IPS-18a (cell line): ENCODE data around the gene MLYCD.

Experiments used
- H3K27ac ChIP-seq: one replicate; pipeline ENCODE4 v1.5.1; 2013; ENCODE audit warnings: low read length
- H3K27me3 ChIP-seq: one replicate; pipeline ENCODE4 v1.6.1; 2013; ENCODE audit warnings: mild to moderate bottlenecking, low read length; ENCODE audit not compliant: control insufficient read depth, insufficient read depth
- H3K36me3 ChIP-seq: one replicate; pipeline ENCODE4 v1.6.1; 2013; ENCODE audit warnings: low read depth, low read length; ENCODE audit not compliant: control insufficient read depth
- H3K4me1 ChIP-seq: one replicate; pipeline ENCODE4 v1.6.1; 2013; ENCODE audit warnings: low read depth, low read length; ENCODE audit not compliant: control insufficient read depth
- H3K4me3 ChIP-seq: one replicate; pipeline ENCODE4 v1.5.1; 2013; ENCODE audit warnings: low read length
- H3K9ac ChIP-seq: one replicate; pipeline ENCODE4 v1.6.1; 2013; ENCODE audit warnings: mild to moderate bottlenecking, low read length, moderate library complexity
- H3K9me3 ChIP-seq: one replicate; pipeline ENCODE4 v1.6.1; 2013; ENCODE audit warnings: low read depth, low read length; ENCODE audit not compliant: control insufficient read depth

Gene MLYCD

DNA sequence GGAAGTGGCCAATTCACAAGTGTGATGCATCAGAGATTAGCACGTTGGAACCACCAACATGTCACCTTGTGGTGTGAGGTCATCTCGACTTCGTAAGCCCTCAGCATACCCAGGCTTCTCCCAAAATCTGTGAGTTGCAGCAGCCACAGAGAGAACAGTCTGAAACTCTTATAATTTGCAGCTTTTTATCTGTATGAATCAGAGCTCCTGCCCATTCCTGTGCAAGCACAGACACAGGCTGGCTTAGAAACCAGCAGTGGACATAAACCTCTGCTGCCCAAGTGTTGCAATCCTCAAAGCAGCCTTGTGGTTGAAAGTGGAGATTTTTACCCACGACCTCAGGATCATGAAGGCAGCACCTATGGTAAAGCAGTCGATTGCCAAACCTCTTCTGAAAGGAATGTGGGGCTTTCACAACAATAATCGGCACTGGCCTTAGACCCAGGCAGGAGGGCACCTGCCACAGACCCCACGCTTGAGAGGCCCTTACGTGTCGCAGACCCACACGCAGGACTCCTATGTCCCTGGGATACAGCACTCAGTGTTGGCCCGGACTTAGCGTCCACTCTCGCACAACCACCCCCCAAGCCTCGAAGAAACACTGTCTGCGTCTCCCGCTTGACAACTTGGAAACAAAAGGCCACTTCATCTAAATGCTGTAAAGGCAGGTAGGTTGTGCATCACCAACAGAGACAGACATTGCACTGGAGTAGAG is 29.6 kb downstream of the MLYCD start:
- no peak overlapping the region for H3K27ac ChIP-seq
- no peaks in the 10 kb centered on the region for H3K9me3 ChIP-seq
- no peak overlapping the region for H3K4me3 ChIP-seq
- no peaks in the 10 kb centered on the region for H3K27me3 ChIP-seq
- H3K4me1 ChIP-seq, result peaks cover 12% of the 10 kb centered on the region
- H3K9ac ChIP-seq, result no peak overlapping the region
- no peaks in the 10 kb centered on the region for H3K36me3 ChIP-seq

DNA sequence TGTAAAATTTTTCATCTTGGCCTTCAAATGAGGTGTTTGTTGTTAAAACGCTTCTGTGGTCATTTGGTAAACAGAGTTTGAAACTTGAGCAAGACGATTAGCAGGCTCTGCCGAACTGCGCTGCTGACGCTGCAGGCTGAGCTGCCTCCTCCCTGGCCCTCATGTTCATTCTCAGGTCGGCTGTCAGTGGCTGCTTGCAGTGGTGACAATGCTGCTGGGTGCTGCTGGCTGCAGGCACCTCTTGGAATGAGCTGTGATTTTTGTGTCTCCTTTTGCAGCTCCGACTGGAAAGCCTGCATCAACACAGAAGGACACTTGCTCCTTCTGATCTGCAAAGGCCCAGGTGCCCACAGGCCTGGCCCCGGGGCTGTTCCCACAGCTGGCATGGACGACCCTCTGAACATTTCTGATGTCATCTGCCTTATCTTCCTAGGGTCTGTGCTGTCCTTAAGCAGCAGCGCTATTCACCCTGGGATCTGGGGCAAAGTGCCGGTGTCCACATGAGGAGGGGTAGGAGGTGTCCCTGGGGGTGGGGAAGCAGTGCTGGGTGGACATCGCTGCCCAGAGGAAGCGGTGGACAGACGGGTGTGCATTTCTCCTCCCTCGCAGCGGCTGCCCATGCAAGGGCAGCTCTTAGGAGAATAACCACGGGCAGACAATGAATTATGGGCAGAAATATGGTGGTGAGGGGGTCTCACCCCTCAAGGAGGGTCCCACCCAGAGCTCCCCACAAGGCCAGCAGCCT is 31.1 kb downstream of the MLYCD start:
- Histone ChIP-seq H3K9ac (no peak overlapping the region), H3K27ac (no peak overlapping the region), H3K27me3 (no peaks in the 10 kb centered on the region), H3K4me3 (no peak overlapping the region), H3K36me3 (no peaks in the 10 kb centered on the region), H3K4me1 (peaks cover 12% of the 10 kb centered on the region), H3K9me3 (no peaks in the 10 kb centered on the region)

DNA sequence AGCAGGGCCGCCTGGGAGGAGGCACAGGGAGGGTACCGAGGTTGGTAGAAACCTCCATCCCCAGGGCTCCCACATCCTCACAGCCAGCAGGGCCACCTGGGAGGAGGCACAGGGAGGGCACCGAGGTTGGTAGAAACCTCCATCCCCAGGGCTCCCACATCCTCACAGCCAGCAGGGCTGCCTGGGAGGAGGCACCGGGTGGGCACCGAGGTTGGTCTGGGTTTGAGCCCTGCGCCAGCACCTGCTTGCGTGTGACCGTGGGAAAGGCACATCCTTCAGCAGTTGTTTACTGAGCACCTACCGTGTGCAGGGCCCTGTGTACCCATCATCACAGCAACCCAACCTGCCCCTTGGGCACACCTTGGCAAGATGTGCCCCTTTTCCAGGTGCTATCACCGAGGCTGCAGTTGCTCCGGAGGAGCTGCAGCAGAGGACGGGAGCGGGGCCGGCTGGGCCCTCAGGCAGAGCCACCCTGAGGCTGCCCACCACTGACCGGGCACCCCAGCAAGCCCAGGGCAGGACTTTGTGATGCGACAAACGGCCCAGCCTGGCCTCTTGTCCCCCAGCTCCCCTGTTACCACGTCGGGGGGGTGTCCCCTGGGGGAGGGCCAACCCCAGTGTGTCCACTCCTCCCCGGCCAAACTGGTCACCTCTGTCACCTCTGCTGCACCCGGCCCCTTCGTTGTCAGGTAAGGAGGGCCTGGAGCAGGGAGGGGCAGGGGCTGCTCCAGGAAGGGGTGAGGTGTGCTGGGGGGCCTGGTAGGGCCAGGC is 32.0 kb downstream of the MLYCD start:
- no peaks in the 10 kb centered on the region for H3K9me3 ChIP-seq
- peaks cover 12% of the 10 kb centered on the region for H3K4me1 ChIP-seq
- no peak overlapping the region for H3K4me3 ChIP-seq
- H3K36me3 ChIP-seq, result no peaks in the 10 kb centered on the region
- no peaks in the 10 kb centered on the region for H3K27me3 ChIP-seq
- H3K27ac ChIP-seq, result no peak overlapping the region
- no peak overlapping the region for H3K9ac ChIP-seq

DNA sequence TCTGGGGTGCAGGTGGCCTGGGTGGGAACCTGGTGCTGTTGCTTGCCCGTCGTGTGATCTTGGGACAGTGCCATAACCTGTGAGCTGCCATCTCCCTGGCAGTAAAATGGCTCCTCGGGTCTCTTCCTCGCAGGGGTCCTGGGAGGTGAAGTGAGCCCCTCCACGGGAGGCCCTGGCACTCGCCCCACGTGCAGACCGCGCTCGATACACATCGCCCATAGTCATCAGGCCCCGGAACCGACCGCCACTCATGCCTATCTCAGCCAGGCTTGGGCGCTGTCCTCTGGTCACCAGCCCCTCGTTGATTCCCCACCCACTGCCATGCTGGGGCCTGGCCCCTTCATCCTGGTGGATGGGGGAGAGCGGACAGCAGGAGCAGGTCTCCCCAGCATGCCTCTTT is 32.6 kb downstream of the MLYCD start:
- Histone ChIP-seq H3K9me3 (no peaks in the 10 kb centered on the region), H3K36me3 (no peaks in the 10 kb centered on the region), H3K27me3 (no peaks in the 10 kb centered on the region), H3K27ac (no peak overlapping the region), H3K4me3 (no peak overlapping the region), H3K4me1 (peaks cover 7% of the 10 kb centered on the region), H3K9ac (no peak overlapping the region)

DNA sequence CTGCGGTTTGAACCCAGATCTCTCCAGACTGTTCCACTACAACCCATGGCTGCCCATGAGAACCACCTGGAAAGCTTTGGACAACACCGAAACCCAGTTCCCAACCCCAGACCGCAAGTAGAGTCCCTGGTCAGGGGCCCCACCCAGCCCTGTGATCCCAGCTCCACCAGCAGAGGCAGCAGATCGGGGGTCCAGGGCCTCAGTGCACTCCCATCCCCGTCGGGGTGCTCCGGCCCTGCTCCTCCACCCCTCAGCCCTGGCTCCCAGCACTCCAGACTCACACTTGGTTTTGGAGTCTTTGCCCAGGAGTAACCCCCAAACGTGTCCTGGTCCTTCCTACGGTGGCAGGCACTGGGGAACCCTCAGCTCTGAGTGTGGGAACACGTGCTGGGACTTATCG is 33.4 kb downstream of the MLYCD start:
- H3K27me3 ChIP-seq, result no peaks in the 10 kb centered on the region
- no peak overlapping the region for H3K9ac ChIP-seq
- no peak overlapping the region for H3K27ac ChIP-seq
- peaks cover 4% of the 10 kb centered on the region for H3K4me1 ChIP-seq
- H3K36me3 ChIP-seq, result no peaks in the 10 kb centered on the region
- H3K9me3 ChIP-seq, result no peaks in the 10 kb centered on the region
- no peak overlapping the region for H3K4me3 ChIP-seq

DNA sequence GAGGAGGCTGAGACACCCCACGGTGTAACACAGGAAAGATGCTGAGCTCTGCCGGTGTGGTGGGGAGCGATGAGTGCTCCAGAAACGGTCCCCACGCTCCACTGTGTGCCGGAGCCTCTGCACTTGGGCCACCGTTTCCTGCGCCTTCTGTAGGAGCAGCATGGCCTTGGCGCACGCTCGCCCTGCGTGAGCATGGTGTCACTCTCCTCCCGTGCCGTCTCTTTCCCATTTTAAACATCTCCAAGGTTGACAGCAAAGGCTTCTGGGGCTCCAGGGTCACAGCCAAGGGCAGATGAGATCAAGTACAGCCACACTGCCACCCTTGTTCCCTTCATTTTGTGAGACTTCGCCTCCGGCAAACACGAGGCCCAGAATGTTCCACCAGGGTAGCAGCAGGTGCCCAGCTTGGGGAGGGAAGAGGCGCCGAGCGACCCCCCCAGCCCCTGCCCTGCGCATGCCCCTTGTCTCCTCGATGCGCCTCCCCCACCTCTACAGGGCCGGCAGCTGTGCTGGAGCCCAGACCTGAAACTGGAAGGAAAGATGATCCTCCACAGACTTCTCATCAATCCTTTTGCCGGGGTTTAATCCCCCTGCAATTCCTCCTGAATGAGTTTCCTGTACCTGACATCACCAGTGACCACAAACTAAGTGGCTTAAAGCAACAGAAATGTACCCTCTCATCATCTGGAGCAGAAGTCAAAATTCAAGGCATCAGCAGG is 34.2 kb downstream of the MLYCD start:
- Histone ChIP-seq H3K27me3 (no peaks in the 10 kb centered on the region), H3K36me3 (no peaks in the 10 kb centered on the region), H3K4me1 (no peaks in the 10 kb centered on the region), H3K27ac (no peak overlapping the region), H3K4me3 (no peak overlapping the region), H3K9me3 (no peaks in the 10 kb centered on the region), H3K9ac (no peak overlapping the region)

DNA sequence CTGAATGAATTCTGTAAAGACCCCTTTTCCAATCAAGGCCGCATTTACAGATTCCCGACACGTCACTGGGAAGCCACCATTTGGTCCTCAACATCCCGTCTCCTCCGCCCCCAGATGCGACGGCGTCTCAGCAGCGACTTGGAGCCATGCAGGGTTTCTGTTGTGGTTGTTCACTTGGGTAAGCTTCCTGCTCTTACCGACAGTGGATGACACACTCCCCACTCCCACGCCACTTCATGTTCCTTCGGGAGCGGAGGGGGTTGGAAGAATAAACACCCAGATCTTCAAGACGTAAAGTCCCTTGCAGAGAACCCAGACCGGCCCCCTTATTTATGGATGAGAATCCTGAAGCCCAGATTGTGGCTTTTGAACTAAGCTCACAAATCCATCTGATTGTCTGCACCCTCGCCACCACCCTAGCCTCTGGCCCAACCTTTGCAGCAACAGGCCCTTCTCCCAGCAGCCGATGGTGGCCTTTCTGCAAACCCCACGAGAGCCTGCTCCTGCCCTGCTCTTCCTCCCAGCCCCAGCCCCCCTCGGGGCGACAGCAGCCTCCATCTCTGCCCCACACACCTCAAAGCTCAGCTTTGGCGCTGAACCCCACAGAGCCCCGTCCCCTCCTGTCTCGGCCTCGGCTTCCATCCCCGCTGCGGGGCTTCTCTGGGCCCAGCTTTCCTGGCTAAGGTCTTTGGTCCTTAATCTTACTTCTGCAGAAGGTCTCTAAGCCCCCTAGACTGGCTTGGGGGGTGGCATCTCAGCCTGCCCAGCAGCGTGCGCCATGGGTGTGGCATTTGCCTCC is 35.2 kb downstream of the MLYCD start:
- no peaks in the 10 kb centered on the region for H3K27me3 ChIP-seq
- no peaks in the 10 kb centered on the region for H3K36me3 ChIP-seq
- no peaks in the 10 kb centered on the region for H3K9me3 ChIP-seq
- H3K27ac ChIP-seq, result no peak overlapping the region
- H3K4me3 ChIP-seq, result no peak overlapping the region
- no peaks in the 10 kb centered on the region for H3K4me1 ChIP-seq
- no peak overlapping the region for H3K9ac ChIP-seq

DNA sequence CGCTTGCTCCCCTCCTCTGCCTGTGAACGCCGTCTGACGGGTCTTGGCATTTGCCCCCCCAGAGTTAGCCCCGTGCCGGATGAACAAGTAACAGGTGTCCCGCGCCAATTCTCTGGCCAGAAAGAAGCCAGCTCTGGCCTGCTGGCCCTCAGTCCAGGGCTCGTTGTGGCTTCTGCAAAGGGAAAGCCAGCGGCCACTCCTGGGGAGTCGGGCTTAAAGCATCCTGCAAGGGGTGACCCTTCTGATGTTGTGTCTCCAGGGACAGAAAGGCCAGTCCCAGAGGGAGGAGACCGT is 35.7 kb downstream of the MLYCD start:
- H3K4me3 ChIP-seq, result no peak overlapping the region
- H3K27ac ChIP-seq, result no peak overlapping the region
- no peaks in the 10 kb centered on the region for H3K36me3 ChIP-seq
- no peak overlapping the region for H3K9ac ChIP-seq
- no peaks in the 10 kb centered on the region for H3K9me3 ChIP-seq
- H3K27me3 ChIP-seq, result no peaks in the 10 kb centered on the region
- H3K4me1 ChIP-seq, result no peaks in the 10 kb centered on the region

DNA sequence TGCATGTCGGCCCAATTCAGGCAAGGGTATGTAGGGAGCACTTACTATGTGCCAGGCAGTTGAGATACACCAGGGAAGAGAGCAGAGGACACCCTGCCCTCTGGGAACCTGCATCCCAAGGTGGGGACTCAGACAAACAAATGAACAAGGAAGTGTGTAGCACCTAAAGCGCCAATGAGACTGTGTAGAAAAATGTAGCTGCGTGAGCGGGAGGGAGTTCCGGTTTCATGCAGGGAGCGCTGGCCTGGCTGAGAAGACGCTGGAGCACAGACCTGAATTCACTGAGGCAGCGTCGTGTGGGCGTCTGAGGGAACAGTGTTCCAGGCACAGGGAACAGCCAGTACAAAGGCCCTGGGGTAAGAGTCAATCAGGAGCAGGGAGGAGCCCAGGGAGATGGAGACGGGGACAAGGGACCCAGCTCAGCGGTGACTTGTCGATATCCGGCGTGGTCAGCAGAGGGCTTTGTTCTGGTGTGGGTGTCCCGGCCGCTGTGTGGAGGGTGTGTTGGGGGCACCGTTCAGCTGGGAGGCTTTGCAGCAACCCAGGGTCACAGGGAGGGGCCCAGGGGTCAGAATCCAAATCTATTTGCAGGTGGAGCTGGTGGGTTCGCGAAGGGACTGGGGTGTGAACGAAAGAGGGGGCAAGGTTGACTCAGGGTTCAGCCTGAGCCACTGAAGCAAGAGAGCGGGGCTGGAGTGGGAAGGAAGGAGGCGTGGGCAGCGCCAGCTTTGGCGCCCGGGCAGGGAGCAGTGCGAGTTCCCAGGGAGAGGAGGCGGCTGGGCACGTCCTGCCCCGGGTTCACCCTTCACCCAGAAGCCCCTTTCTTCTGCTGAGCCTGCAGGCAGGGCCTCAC is 36.3 kb downstream of the MLYCD start:
- Histone ChIP-seq H3K4me1 (no peaks in the 10 kb centered on the region), H3K9ac (no peak overlapping the region), H3K27me3 (no peaks in the 10 kb centered on the region), H3K27ac (no peak overlapping the region), H3K36me3 (no peaks in the 10 kb centered on the region), H3K9me3 (no peaks in the 10 kb centered on the region), H3K4me3 (no peak overlapping the region)

DNA sequence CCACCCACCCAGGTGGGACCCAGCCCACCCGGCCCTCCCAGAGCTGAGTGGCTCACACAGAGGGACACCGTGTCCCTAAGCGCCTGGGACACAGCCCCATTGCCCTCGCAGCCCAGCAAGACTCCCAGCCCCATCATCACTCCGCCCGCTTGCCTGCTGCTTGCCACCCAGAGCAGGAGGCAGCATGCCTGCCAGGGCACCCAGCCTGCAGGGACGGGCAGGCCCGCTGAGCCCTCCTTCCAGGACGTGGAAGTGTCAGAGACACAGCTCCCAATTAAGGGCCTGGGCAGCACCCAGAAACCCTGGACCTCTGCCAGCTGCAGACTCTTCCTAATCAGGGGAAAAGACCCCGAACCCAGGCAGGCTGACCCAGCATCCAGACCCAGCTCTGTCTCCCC is 36.9 kb downstream of the MLYCD start:
- no peak overlapping the region for H3K9ac ChIP-seq
- no peaks in the 10 kb centered on the region for H3K9me3 ChIP-seq
- no peaks in the 10 kb centered on the region for H3K36me3 ChIP-seq
- no peak overlapping the region for H3K4me3 ChIP-seq
- H3K27me3 ChIP-seq, result no peaks in the 10 kb centered on the region
- H3K4me1 ChIP-seq, result no peaks in the 10 kb centered on the region
- H3K27ac ChIP-seq, result no peak overlapping the region
